ENCODE measurements around the gene DNAH17. TPM values are rescaled to one million over a fixed set of nuclear protein-coding genes. Genes with fewer than 3 reads are reported as not detected.

DNAH17 gene
- total RNA-seq, 2 donors from 2014 or later: not detected

DNA sequence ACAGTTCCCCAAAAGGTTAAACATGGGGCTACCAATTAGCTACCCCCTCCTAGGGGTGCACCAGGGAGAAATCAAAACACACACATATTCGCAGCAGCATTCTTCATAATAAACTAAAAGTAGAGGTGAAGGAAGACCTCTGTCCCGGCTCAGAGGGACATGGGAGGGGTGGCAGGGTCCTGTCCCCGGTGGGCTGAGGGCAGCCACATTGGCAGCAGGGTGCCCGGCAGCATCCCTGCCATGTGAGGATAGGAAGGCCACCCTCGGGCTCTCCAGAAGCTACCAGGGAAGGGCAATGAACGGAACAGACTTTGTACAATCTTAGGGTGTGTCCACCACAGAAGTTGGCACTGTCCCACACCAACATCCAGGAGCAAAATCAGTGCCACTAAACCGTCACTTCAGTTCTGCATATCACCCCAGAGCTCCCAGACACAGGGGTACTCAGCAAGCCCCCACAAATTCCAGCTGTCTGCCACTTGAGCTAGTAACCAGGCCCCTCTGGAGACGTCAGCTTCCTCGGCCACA lies 3.1 kb upstream of the DNAH17 start:
- Histone ChIP-seq H3K27ac (no peak overlapping the region), H3K4me1 (no peaks in the 10 kb centered on the region), H3K9me3 (no peaks in the 10 kb centered on the region), H3K36me3 (replicated peaks in 1 of 2; ENCODE audit: insufficient read depth in 1 of 2, low read depth in 2 of 2) (no peaks in the 10 kb centered on the region), H3K27me3 (no peaks in the 10 kb centered on the region), H3K4me3 (no peak overlapping the region)
- 49 to 66% methylated on average over 9 of the region's 9 CpGs for WGBS, 2 donors
- intact Hi-C loops (cut with DNase I): no loop called here
- TF ChIP-seq CTCF (IDR thresholded peaks at IDR 0.05): no peak
- no peak for TF ChIP-seq POLR2A (IDR thresholded peaks at IDR 0.05)
- no peak for ATAC-seq
- no peak for DNase-seq

DNA sequence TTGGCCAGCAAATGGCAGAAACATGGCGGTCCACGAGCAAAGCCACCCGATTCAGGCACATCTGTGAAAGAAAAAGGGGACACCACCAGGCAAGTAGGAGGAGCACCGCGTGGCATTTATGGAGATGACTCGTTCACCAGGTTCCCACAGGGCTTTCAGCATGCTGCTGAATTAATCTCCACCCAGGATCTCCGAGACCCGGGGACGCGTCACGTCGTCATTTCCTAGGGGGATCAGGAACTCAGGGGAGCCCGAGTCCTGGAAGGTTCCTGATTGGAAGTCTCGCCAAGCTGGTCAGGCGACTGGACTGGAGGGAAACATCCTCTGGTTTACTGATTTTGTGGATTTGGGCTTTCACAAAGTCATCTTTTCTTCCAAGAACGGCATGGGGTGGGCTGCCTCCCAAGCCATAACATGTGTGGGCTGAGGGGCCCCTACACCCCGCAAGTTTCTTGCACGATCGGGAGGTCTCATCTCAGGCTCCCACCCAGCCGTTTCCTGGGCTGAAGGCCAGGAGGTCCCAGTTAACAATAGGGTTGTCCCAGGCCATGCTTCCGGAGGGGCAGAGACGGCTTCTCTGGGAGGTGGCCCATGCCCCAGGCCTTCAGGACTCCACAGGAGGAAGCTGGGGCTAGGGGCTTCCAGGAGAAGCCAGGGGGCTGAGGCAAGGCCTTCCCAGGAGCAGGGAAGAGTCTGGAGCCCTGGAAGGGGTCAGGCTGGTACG lies 645 bp downstream of the DNAH17 start:
- ATAC-seq (no peak), DNase-seq (no peak)
- Histone ChIP-seq H3K27ac (no peak overlapping the region), H3K27me3 (no peaks in the 10 kb centered on the region), H3K36me3 (replicated peaks in 1 of 2; ENCODE audit: insufficient read depth in 1 of 2, low read depth in 2 of 2) (no peaks in the 10 kb centered on the region), H3K4me3 (no peak overlapping the region), H3K4me1 (no peaks in the 10 kb centered on the region), H3K9me3 (no peaks in the 10 kb centered on the region)
- TF ChIP-seq CTCF (IDR thresholded peaks at IDR 0.05) (no peak), POLR2A (IDR thresholded peaks at IDR 0.05) (no peak)
- intact Hi-C loops (cut with DNase I): no loop called here
- 77 to 83% methylated on average over 15 to 23 of the region's 23 CpGs for WGBS, 2 donors

- WGBS, 2 donors: 73 to 81% methylated on average over 7 of the region's 7 CpGs
- DNase-seq (no peak), ATAC-seq (no peak)
- H3K9me3 ChIP-seq: no peaks in the 10 kb centered on the region
- no peaks in the 10 kb centered on the region for H3K36me3 ChIP-seq (replicated peaks in 1 of 2; ENCODE audit: insufficient read depth in 1 of 2, low read depth in 2 of 2)
- no peak overlapping the region for H3K27ac ChIP-seq
- no peak overlapping the region for H3K4me3 ChIP-seq
- no peaks in the 10 kb centered on the region for H3K27me3 ChIP-seq
- intact Hi-C loops (cut with DNase I): no loop called here
- no peaks in the 10 kb centered on the region for H3K4me1 ChIP-seq
- TF ChIP-seq CTCF (IDR thresholded peaks at IDR 0.05) (no peak), POLR2A (IDR thresholded peaks at IDR 0.05) (no peak)
These were observed 1.3 kb downstream of the DNAH17 start for GRCh38 chr17:78575899-78576298.

DNA sequence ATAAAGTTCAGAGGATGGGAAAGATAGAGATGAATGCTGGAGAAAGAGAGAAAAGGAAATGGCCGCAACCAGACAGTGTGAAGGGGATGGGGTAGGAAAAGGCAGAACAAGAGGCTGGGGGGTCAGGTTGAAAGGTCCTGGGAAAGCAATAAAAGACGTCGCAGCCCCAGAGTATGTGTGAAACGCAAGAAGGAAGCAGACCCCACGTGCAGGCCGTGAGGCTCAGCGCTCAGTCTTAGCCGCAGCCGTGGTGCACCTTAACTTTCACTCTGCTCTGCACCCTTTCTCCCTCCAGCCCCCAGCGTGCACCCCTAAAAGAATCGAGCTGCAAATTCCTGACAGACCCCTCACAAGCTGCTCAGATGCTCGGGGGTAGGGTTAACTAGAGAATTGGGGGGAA lies 1.9 kb downstream of the DNAH17 start:
- no peak for TF ChIP-seq CTCF (IDR thresholded peaks at IDR 0.05)
- TF ChIP-seq POLR2A (IDR thresholded peaks at IDR 0.05): no peak
- WGBS, 2 donors: 56% methylated on average over 12 of the region's 12 CpGs
- Histone ChIP-seq H3K36me3 (replicated peaks in 1 of 2; ENCODE audit: insufficient read depth in 1 of 2, low read depth in 2 of 2) (no peaks in the 10 kb centered on the region), H3K27ac (no peak overlapping the region), H3K4me1 (no peaks in the 10 kb centered on the region), H3K27me3 (no peaks in the 10 kb centered on the region), H3K4me3 (no peak overlapping the region), H3K9me3 (no peaks in the 10 kb centered on the region)
- intact Hi-C loops (cut with DNase I): no loop called here
- no peak for ATAC-seq
- DNase-seq: no peak

DNA sequence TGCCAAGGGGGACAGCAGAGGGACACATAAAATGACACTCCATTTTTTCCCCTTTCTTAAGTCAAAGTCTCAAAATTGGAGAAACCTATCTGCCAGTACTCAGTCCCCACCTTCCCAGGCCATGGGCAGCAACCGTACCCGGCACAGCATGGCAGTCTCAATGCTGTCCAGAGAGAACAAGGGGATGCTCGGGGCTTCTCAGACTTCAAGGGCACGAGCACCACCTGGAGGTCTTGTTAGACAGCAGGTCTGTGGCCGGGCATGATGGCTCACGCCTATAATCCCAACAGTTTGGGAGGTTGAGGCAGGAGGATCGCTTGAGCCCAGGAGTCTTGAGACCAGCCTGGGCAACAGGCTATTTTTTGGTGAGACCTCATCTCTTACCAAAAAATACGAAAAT lies 3.2 kb downstream of the DNAH17 start:
- Histone ChIP-seq H3K9me3 (no peaks in the 10 kb centered on the region), H3K27me3 (no peaks in the 10 kb centered on the region), H3K4me3 (no peak overlapping the region), H3K27ac (no peak overlapping the region), H3K36me3 (replicated peaks in 1 of 2; ENCODE audit: insufficient read depth in 1 of 2, low read depth in 2 of 2) (no peaks in the 10 kb centered on the region), H3K4me1 (no peaks in the 10 kb centered on the region)
- 77 to 82% methylated on average over 2 to 8 of the region's 8 CpGs for WGBS, 2 donors
- DNase-seq (no peak), ATAC-seq (no peak)
- intact Hi-C loops (cut with DNase I): no loop called here
- TF ChIP-seq POLR2A (IDR thresholded peaks at IDR 0.05) (no peak), CTCF (IDR thresholded peaks at IDR 0.05) (no peak)
